Measurements from ENCODE around the gene INSL3. TPM values are rescaled to one million over a fixed set of nuclear protein-coding genes. Genes with fewer than 3 reads are reported as not detected.

The INSL3 gene
- total and polyA plus RNA-seq, 2 of the 13 experiments (the other 11 are each of a cell fraction or from before 2014, with no cell fraction given): 0.30 TPM; not detected in 1

- TF ChIP-seq ZNF788 (CRISPR knock-in tag; IDR thresholded peaks at IDR 0.05; ENCODE audit: borderline replicate concordance) (peak; percentile 45; the same call in 1 of the 2 replicates), ATM (IDR thresholded peaks at IDR 0.05; ENCODE audit: borderline replicate concordance) (no peak), ZKSCAN1 (IDR thresholded peaks at IDR 0.05; ENCODE audit: low read length) (no peak; the same call in 1 of the 2 replicates), REL (CRISPR knock-in tag; conservative IDR thresholded peaks at IDR 0.05) (no peak), ZNF296 (CRISPR knock-in tag; conservative IDR thresholded peaks at IDR 0.05) (no peak), JUND (CRISPR knock-in tag; IDR thresholded peaks at IDR 0.05) (no peak), CENPT (CRISPR knock-in tag; IDR thresholded peaks at IDR 0.05; ENCODE audit: low read depth) (no peak), SNAPC2 (CRISPR knock-in tag; IDR thresholded peaks at IDR 0.05) (no peak), ZNF124 (CRISPR knock-in tag; IDR thresholded peaks at IDR 0.05) (peak; percentile 38; the same call in 1 of the 2 replicates), HOXA5 (CRISPR knock-in tag; IDR thresholded peaks at IDR 0.05) (peak; percentile 67), CBX5 (CRISPR knock-in tag; IDR thresholded peaks at IDR 0.05; ENCODE audit: borderline replicate concordance) (no peak), ZNF317 (CRISPR knock-in tag; IDR thresholded peaks at IDR 0.05) (peak; percentile 32; the same call in 1 of the 2 replicates), GABPA (IDR thresholded peaks at IDR 0.05; ENCODE audit: low read depth, low read length) (peak; percentile 91), GABPA (CRISPR knock-in tag; IDR thresholded peaks at IDR 0.05; ENCODE audit: low read depth) (peak; percentile 96), DMAP1 (CRISPR knock-in tag; IDR thresholded peaks at IDR 0.05) (peak; percentile 98), ZFYVE20 (CRISPR knock-in tag; IDR thresholded peaks at IDR 0.05; ENCODE audit: borderline replicate concordance, low read depth) (no peak), ARID5B (CRISPR knock-in tag; IDR thresholded peaks at IDR 0.05) (no peak), SP1 (IDR thresholded peaks at IDR 0.05) (no peak), SP1 (CRISPR knock-in tag; IDR thresholded peaks at IDR 0.05) (peak; percentile 68), MBNL3 (CRISPR knock-in tag; conservative IDR thresholded peaks at IDR 0.05) (no peak), ZBTB42 (CRISPR knock-in tag; IDR thresholded peaks at IDR 0.05) (no peak), PRDM4 (CRISPR knock-in tag; IDR thresholded peaks at IDR 0.05; ENCODE audit: borderline replicate concordance) (no peak), PAF1 (CRISPR knock-in tag; IDR thresholded peaks at IDR 0.05) (0 out of 2 replicates have a peak, but pooled peaks have one; percentile 46), ARNTL (CRISPR knock-in tag; IDR thresholded peaks at IDR 0.05) (no peak), NR2F2 (IDR thresholded peaks at IDR 0.05; ENCODE audit: borderline replicate concordance, low read depth) (no peak; the same call in 1 of the 2 replicates), ASH2L (IDR thresholded peaks at IDR 0.05; ENCODE audit: insufficient read length, low read depth, low read length) (peak; percentile 70), ZNF589 (CRISPR knock-in tag; conservative IDR thresholded peaks at IDR 0.05) (0 out of 2 replicates have a peak, but pooled peaks have one; percentile 14)
Observed at GRCh38 chr19:17859533-17860330, 38.4 kb upstream of the INSL3 start, which contains the start of gene RPL18A (continued).
